Endothelial cell of umbilical vein (primary cell): Measurements from ENCODE around the gene LSM3. TPM values are rescaled to one million over a fixed set of nuclear protein-coding genes. Genes with fewer than 3 reads are reported as not detected.

Experiments
- BruUV-seq: library from RNA; stranded (reverse); fragments of 400-500 nt; replicated peaks from 2 replicates; lab custom pipeline; 2021; lab: Mats Ljungman, UMichigan
- CTCF ChIA-PET: fragments of 300-600, 350-600 bp; sonication (Branson Sonifier 250); formaldehyde crosslinking; loops from one replicate; lab custom pipeline; 2021; ENCODE audit warnings: antibody characterized with exemption, inconsistent platforms; lab: Charles Lee
- POLR2A ChIA-PET: fragments of 300-600, 350-600 bp; sonication (Branson Sonifier 250); formaldehyde crosslinking; loops from one replicate; lab custom pipeline; 2021; ENCODE audit warnings: antibody characterized with exemption, inconsistent platforms; lab: Charles Lee
- DNase-seq: peaks from one replicate; pipeline ENCODE4 v3.0.0-alpha.2; 2011; ENCODE audit warnings: low read depth, low spot score
- FAIRE-seq: peaks from 2 replicates; lab custom pipeline; 2011; peaks lifted over from hg19 to GRCh38; lab: Jason Lieb, UNC
- H2AFZ ChIP-seq: 2 replicates; pipeline ENCODE4 v1.6.0; 2012; ENCODE audit warnings: low read depth, low read length, control low read depth, inconsistent platforms
- H3K27ac ChIP-seq: 2 replicates; pipeline ENCODE4 v1.5.1; 2011; ENCODE audit warnings: low read depth, mild to moderate bottlenecking, control low read depth, low read length, moderate library complexity; ENCODE audit not compliant: insufficient read depth
- H3K27me3 ChIP-seq, 2 experiments: 2 replicates each; pipeline versions ENCODE4 v1.6.0 to v1.6.1; 2011; ENCODE audit warnings: low read length in 2 of 2, mixed read lengths in 1 of 2; ENCODE audit not compliant: control insufficient read depth in 2 of 2, insufficient read depth in 2 of 2
- H3K36me3 ChIP-seq, 2 experiments: 2 replicates in 1 of 2; 3 replicates in 1 of 2; pipeline ENCODE4 v1.5.1; 2011; ENCODE audit warnings: low read length in 2 of 2, mild to moderate bottlenecking in 1 of 2, moderate library complexity in 1 of 2; ENCODE audit not compliant: control insufficient read depth in 2 of 2, insufficient read depth in 2 of 2; ENCODE audit errors: extremely low read depth in 1 of 2
- H3K4me1 ChIP-seq: 3 replicates; pipeline ENCODE4 v1.5.1; 2011; ENCODE audit warnings: mild to moderate bottlenecking, low read length; ENCODE audit not compliant: control insufficient read depth, insufficient read depth; ENCODE audit errors: extremely low read depth
- H3K4me2 ChIP-seq: 2 replicates; pipeline ENCODE4 v1.6.1; 2011; ENCODE audit warnings: low read length, control low read depth, mixed read lengths; ENCODE audit not compliant: insufficient read depth
- H3K4me3 ChIP-seq, 3 experiments: fragments of 200-600 bp in 1 of 3; sonication (generic), shearing (Covaris generic) in 1 of 3; replicated peaks in 1 of 3; 2 replicates each; pipeline ENCODE4 v1.5.1; 2011 to 2016; ENCODE audit warnings: control low read depth in 3 of 3, low read length in 3 of 3, mild to moderate bottlenecking in 2 of 3, inconsistent platforms in 1 of 3, low read depth in 1 of 3, moderate library complexity in 1 of 3; ENCODE audit not compliant: insufficient read depth in 1 of 3
- H3K79me2 ChIP-seq: 2 replicates; pipeline ENCODE4 v1.6.0; 2012; ENCODE audit warnings: low read length, inconsistent platforms; ENCODE audit not compliant: control insufficient read depth, insufficient read depth
- H3K9ac ChIP-seq: replicated peaks from 2 replicates; pipeline ENCODE3; 2011; ENCODE audit warnings: low read length, control low read depth; ENCODE audit not compliant: insufficient read depth; ENCODE audit errors: extremely low read depth
- H3K9me1 ChIP-seq: replicated peaks from 3 replicates; pipeline ENCODE4 v1.6.0; 2011; ENCODE audit warnings: mild to moderate bottlenecking, low read length; ENCODE audit not compliant: control insufficient read depth, insufficient read depth; ENCODE audit errors: extremely low read depth
- H3K9me3 ChIP-seq: replicated peaks from 2 replicates; pipeline ENCODE4 v1.5.1; 2012; ENCODE audit warnings: low read length, inconsistent platforms; ENCODE audit not compliant: control insufficient read depth, insufficient read depth
- H4K20me1 ChIP-seq: replicated peaks from 2 replicates; pipeline ENCODE3; 2011; ENCODE audit warnings: mild to moderate bottlenecking, low read length; ENCODE audit not compliant: control insufficient read depth, insufficient read depth; ENCODE audit errors: extremely low read depth
- EZH2 ChIP-seq: IDR thresholded peaks from 2 replicates; pipeline ENCODE4 v1.6.1; 2012; ENCODE audit warnings: borderline replicate concordance, low read depth, mild to moderate bottlenecking, moderate library complexity, low read length, inconsistent platforms; ENCODE audit not compliant: severe bottlenecking
- FOS ChIP-seq: IDR thresholded peaks from 2 replicates; pipeline ENCODE4 v1.6.1; 2011; ENCODE audit warnings: mild to moderate bottlenecking, low read length, moderate library complexity, borderline replicate concordance; ENCODE audit not compliant: insufficient read depth
- GATA2 ChIP-seq: IDR thresholded peaks from 2 replicates; pipeline ENCODE4 v1.7.0; 2011; ENCODE audit warnings: low read depth, mild to moderate bottlenecking, moderate library complexity, mixed read lengths, low read length; ENCODE audit not compliant: insufficient read length, insufficient read depth
- JUN ChIP-seq: IDR thresholded peaks from 2 replicates; pipeline ENCODE4 v1.6.1; 2011; ENCODE audit warnings: borderline replicate concordance, low read depth; ENCODE audit not compliant: insufficient read length, insufficient read depth
- MAX ChIP-seq: IDR thresholded peaks from 2 replicates; pipeline ENCODE4 v1.6.1; 2011; ENCODE audit not compliant: insufficient read depth, insufficient read length
- MYC ChIP-seq: IDR thresholded peaks from one replicate; pipeline ENCODE4 v1.6.1; 2011; ENCODE audit warnings: mild to moderate bottlenecking, low read depth, low read length
- POLR2A ChIP-seq: IDR thresholded peaks from 2 replicates; pipeline ENCODE4 v1.6.1; 2012; ENCODE audit warnings: low read depth, mild to moderate bottlenecking, control low read depth, low read length
- POLR2AphosphoS5 ChIP-seq: IDR thresholded peaks from 2 replicates; pipeline ENCODE4 v1.6.1; 2012; ENCODE audit warnings: low read depth, mild to moderate bottlenecking, control low read depth, low read length, moderate library complexity; ENCODE audit not compliant: insufficient read depth
- dilution Hi-C: fragments of 300-500 bp; cut with MboI; formaldehyde crosslinking; loops from one replicate; pipeline ENCODE4 v1.15.0; 2019; ENCODE audit warnings: low sequenced_read_pairs; ENCODE audit not compliant: extremely low pct_ligation_motif_present
- intact Hi-C: fragments of 100-400 bp; cut with micrococcal nuclease; formaldehyde crosslinking; loops from one replicate; pipeline ENCODE4 v1.10.0; 2022
- polyA plus RNA-seq, 4 experiments: library from polyadenylated mRNA; depleted of rRNA in 3 of 4; stranded (reverse) in 3 of 4; unstranded in 1 of 4; fragments of >200 nt; gene quantifications; 2 replicates each; pipeline versions ENCODE4 v1.2.1 to v1.2.3, GENCODE V29; 2011 to 2012; ENCODE audit warnings: missing spikeins in 1 of 4
- total RNA-seq: library from RNA; stranded (reverse); gene quantifications from 2 replicates; pipeline ENCODE4 v1.2.3, GENCODE V29; 2021
- TF ChIP-seq, protein P1 (sequence below), 2 donors: IDR thresholded peaks; 1 replicate in 1 of 2; 2 replicates in 1 of 2; pipeline ENCODE4 v1.5.1; 2011; ENCODE audit warnings: low read length in 2 of 2, mild to moderate bottlenecking in 2 of 2, moderate library complexity in 2 of 2, control low read depth in 1 of 2, inconsistent platforms in 1 of 2, low read depth in 1 of 2; ENCODE audit not compliant: insufficient read depth in 1 of 2; ENCODE audit errors: extremely low read depth in 1 of 2

Gene LSM3
- total and polyA plus RNA-seq, 2 donors (not counting 3 experiments of a cell fraction or from before 2014, with no cell fraction given): 4.4 to 13.0 TPM

GRCh38 chr3:14132689-14133088 lies 45.9 kb upstream of the LSM3 start:
- Histone ChIP-seq H3K9ac (no peak overlapping the region), H3K9me1 (no peaks in the 10 kb centered on the region), H4K20me1 (no peaks in the 10 kb centered on the region), H2AFZ (no peak overlapping the region), H3K4me2 (no peak overlapping the region), H3K27me3 (no peaks in the 10 kb centered on the region), H3K4me3 (no peak overlapping the region), H3K36me3 (peaks cover 8 to 60% of the 10 kb centered on the region in 2 experiments), H3K79me2 (peaks cover 15% of the 10 kb centered on the region), H3K4me1 (no peaks in the 10 kb centered on the region), H3K9me3 (no peaks in the 10 kb centered on the region), H3K27ac (no peak overlapping the region)
- FAIRE-seq (no peak), DNase-seq (no peak)
- no peak for TF ChIP-seq EZH2
- TF ChIP-seq POLR2A: no peak
- TF ChIP-seq MYC: no peak
- TF ChIP-seq, protein P1, sequence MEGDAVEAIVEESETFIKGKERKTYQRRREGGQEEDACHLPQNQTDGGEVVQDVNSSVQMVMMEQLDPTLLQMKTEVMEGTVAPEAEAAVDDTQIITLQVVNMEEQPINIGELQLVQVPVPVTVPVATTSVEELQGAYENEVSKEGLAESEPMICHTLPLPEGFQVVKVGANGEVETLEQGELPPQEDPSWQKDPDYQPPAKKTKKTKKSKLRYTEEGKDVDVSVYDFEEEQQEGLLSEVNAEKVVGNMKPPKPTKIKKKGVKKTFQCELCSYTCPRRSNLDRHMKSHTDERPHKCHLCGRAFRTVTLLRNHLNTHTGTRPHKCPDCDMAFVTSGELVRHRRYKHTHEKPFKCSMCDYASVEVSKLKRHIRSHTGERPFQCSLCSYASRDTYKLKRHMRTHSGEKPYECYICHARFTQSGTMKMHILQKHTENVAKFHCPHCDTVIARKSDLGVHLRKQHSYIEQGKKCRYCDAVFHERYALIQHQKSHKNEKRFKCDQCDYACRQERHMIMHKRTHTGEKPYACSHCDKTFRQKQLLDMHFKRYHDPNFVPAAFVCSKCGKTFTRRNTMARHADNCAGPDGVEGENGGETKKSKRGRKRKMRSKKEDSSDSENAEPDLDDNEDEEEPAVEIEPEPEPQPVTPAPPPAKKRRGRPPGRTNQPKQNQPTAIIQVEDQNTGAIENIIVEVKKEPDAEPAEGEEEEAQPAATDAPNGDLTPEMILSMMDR (IDR thresholded peaks at IDR 0.05; ENCODE audit: extremely low read depth in 1 of 2, insufficient read depth in 1 of 2, low read depth in 1 of 2, low read length in 2 of 2): no peak
- TF ChIP-seq FOS: no peak
- TF ChIP-seq POLR2AphosphoS5: no peak
- no peak for TF ChIP-seq MAX
- TF ChIP-seq GATA2: no peak
- no peak for TF ChIP-seq JUN
- ChIA-PET CTCF (no interaction called here), POLR2A (interaction anchor here (2.8 kb wide), 1 partner anchor 7 kb away, joined by 8 read pairs; the partner anchor contains the start of genes CHCHD4 and TMEM43)
- dilution Hi-C loops: no loop called here
- BruUV-seq: no TSS peak
- intact Hi-C loops: no loop called here
